ENCODE measurements around the gene ZNF584.
A peak's percentile ranks its signal among the peaks of the same experiment; 100 is the strongest.

Gene ZNF584

DNA sequence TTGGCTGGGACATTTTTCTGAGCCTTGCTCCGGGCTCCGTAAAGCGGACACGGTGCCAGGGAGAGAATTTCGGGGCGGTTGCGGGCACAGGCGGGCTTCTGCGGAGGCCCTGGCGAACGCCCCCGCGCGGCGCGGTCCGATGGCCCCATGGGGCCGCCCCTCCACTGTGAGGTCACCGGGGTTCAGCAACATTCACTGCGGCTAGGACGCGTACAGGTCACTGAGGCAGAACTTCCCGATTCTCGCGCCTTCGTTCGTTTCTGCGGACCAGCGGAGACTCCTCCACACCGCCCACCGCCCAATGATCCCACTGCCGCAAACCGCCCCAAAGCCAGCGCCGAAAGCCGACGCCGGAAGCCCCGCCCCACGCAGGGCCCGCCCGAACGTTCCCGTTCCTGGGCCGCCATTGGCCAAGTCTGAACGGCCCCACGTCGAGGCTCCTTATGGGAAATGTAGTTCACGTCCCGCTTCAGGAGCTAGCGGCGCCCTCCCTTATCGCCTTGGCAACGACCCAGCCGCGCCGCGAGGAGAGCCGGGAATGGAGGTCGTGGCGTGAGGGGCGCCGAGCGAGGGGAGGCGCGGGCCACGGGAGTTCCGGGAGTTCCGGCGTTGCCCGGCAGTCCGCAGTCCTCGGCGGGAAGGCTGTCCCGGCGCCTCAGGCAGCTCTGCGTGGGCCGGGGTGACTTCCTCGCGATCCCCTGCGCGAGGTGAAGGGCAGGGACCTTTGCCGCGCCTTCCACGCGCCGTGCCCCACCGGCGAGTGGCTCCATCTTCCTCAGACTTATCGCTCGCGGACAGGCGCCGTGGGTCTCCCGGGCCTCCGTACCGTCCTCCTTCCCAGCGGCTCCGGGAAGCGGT lies at the start of gene ZNF584:
Gene ZNF584, plus strand, starts transcription at position 498 of the 858 bp plus-strand sequence. CDS start 499 bp downstream, outside the sequence.
- CTCF ChIA-PET, result no interaction called here
- peak; percentile 91 for DNase-seq (ENCODE audit: extremely low spot score)
- POLR2A ChIA-PET, result interaction anchor here (0.5 to 2.6 kb wide), 17 partner anchors 9 to 136 kb away, joined by 3 to 17 read pairs (median 3); partner anchors contain the start of genes RPS5, TRIM28, ZBTB45 and ZNF324B
- TF ChIP-seq ZNF384 (IDR thresholded peaks at IDR 0.05) (no peak), LEF1 (IDR thresholded peaks at IDR 0.05; ENCODE audit: borderline replicate concordance) (no peak), ELF4 (IDR thresholded peaks at IDR 0.05) (peak; percentile 58), L3MBTL2 (conservative IDR thresholded peaks at IDR 0.05) (peak; percentile 1; the same call in 1 of the 2 replicates), SUZ12 (IDR thresholded peaks at IDR 0.05) (no peak), PKNOX1 (IDR thresholded peaks at IDR 0.05) (no peak), SP1 (IDR thresholded peaks at IDR 0.05) (no peak), CTBP1 (IDR thresholded peaks at IDR 0.05; ENCODE audit: borderline replicate concordance) (no peak), BHLHE40 (IDR thresholded peaks at IDR 0.05; ENCODE audit: borderline replicate concordance) (no peak), TARDBP (IDR thresholded peaks at IDR 0.05) (peak; percentile 84), HDGF (IDR thresholded peaks at IDR 0.05; ENCODE audit: borderline replicate concordance) (no peak; the same call in 1 of the 2 replicates)

DNA sequence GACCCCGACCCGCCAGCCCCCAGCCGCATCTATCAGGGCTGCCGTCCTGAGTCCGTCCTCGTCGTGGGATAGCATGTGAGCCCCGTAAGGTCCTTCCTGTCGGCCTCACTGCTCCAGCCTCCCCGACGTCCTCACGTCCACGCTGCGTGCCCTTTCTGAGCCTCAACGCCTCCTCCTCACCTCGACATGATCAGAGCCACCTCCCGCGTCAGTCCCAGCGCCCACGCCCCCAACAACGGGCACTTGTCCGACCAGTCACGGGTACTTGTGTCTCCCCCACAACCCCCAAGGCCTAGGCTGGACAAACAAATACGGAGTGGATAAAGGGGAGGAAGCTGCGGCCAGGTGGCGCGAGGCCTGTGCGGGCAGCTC lies 46.6 kb upstream of the ZNF584 start:
- ChIA-PET CTCF (no interaction called here), POLR2A (interaction anchor here (0.7 to 3.4 kb wide), 23 partner anchors 8 to 543 kb away, joined by 3 to 30 read pairs (median 8); partner anchors contain the start of genes CHMP2A, RPS5, TRIM28 and ZBTB45)
- DNase-seq (ENCODE audit: extremely low spot score), result peak; percentile 46
- TF ChIP-seq L3MBTL2 (conservative IDR thresholded peaks at IDR 0.05) (peak; percentile 84), FOXA1 (IDR thresholded peaks at IDR 0.05) (no peak)

DNA sequence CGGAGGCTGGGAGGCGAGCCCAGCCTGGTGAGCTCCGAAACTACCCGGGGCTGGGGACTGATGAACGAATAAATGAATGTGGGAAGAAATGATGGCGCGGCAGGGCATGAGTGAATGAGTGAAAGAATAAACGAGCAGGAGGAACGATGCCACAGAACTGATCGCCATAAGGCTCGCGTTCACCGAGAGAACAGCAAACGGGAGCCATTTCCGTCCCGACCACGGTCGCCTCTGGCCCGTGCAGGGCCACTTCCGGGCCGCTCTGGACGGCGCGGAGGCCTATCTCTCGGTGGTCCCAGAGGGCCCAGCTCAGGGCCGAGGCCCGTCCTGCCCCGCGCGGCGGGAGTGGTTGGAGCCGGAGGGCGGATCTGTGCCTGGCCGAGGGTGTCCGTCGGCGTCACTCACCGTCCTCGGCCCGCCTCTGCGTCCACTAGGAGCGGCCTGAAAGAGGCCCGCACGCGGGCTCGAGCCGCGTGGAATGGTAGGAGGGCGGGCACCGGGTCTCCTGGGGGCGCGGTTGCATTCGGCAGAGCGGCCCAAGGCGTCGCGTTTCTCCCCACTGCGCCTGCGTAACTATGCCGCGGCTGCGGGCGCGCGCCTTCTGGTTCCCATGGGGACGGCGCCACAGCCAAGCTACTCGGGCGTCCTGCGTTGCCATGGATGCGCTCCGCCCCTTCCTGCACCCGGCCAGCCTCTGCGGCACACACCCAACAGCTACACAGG lies 46.0 kb upstream of the ZNF584 start, which contains the start of gene ZNF497:
Gene ZNF497, minus strand, starts transcription at position 480 of the 723 bp plus-strand sequence. CDS start 5,116 bp downstream, outside the sequence.
- DNase-seq (ENCODE audit: extremely low spot score), result peak; percentile 99
- CTCF ChIA-PET, result interaction anchor here (1.1 kb wide), 1 partner anchor 34 kb away, joined by 3 read pairs; no protein-coding TSS in a partner anchor
- POLR2A ChIA-PET, result interaction anchor here (0.6 to 3.4 kb wide), 27 partner anchors 8 to 543 kb away, joined by 3 to 30 read pairs (median 5); partner anchors contain the start of genes CHMP2A, RPS5, TRIM28 and ZBTB45
- peak; percentile 75 for TF ChIP-seq PKNOX1 (IDR thresholded peaks at IDR 0.05)
- peak; percentile 78 for TF ChIP-seq ELF4 (IDR thresholded peaks at IDR 0.05)
- TF ChIP-seq FOXA1 (IDR thresholded peaks at IDR 0.05), result no peak
- no peak for TF ChIP-seq FOXM1 (IDR thresholded peaks at IDR 0.05; ENCODE audit: borderline replicate concordance)
- no peak for TF ChIP-seq TARDBP (IDR thresholded peaks at IDR 0.05)
- peak; percentile 58; the same call in 1 of the 2 replicates for TF ChIP-seq L3MBTL2 (conservative IDR thresholded peaks at IDR 0.05)
- no peak for TF ChIP-seq ARNT (IDR thresholded peaks at IDR 0.05)
- TF ChIP-seq ZNF384 (IDR thresholded peaks at IDR 0.05), result no peak
- no peak for TF ChIP-seq CTBP1 (IDR thresholded peaks at IDR 0.05; ENCODE audit: borderline replicate concordance)
- TF ChIP-seq NFRKB (IDR thresholded peaks at IDR 0.05), result no peak
- TF ChIP-seq HDGF (IDR thresholded peaks at IDR 0.05; ENCODE audit: borderline replicate concordance), result no peak
- TF ChIP-seq SUZ12 (IDR thresholded peaks at IDR 0.05), result no peak
- TF ChIP-seq FOXK2 (IDR thresholded peaks at IDR 0.05), result no peak
- TF ChIP-seq BHLHE40 (IDR thresholded peaks at IDR 0.05; ENCODE audit: borderline replicate concordance), result no peak
- no peak for TF ChIP-seq SP1 (IDR thresholded peaks at IDR 0.05)
- TF ChIP-seq LEF1 (IDR thresholded peaks at IDR 0.05; ENCODE audit: borderline replicate concordance), result no peak

DNA sequence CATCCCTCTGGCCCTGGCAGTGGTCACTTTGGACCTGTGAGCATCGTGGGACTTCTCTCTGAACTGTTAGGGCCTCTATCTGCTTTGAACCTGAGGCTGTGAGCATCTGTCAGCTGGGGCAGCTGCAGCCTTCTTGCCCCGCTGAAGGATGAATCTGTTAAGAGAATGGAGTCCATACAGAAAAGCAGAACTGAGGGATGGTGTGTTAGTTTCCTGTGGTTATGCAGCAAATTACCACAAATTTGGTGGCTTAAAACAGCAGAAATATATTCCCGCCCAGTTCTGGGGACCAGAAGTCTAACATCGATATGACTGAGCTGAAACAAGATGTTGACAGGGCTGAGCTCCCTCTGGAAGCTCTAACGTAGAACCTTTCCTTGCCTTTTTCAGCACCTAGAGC lies 44.3 kb upstream of the ZNF584 start:
- TF ChIP-seq HDGF (IDR thresholded peaks at IDR 0.05; ENCODE audit: borderline replicate concordance) (no peak), LEF1 (IDR thresholded peaks at IDR 0.05; ENCODE audit: borderline replicate concordance) (no peak), NFRKB (IDR thresholded peaks at IDR 0.05) (no peak), L3MBTL2 (conservative IDR thresholded peaks at IDR 0.05) (no peak), SUZ12 (IDR thresholded peaks at IDR 0.05) (no peak), TARDBP (IDR thresholded peaks at IDR 0.05) (no peak), CTBP1 (IDR thresholded peaks at IDR 0.05; ENCODE audit: borderline replicate concordance) (no peak), ELF4 (IDR thresholded peaks at IDR 0.05) (no peak), BHLHE40 (IDR thresholded peaks at IDR 0.05; ENCODE audit: borderline replicate concordance) (no peak), SP1 (IDR thresholded peaks at IDR 0.05) (no peak), FOXK2 (IDR thresholded peaks at IDR 0.05) (no peak), FOXM1 (IDR thresholded peaks at IDR 0.05; ENCODE audit: borderline replicate concordance) (no peak), FOXA1 (IDR thresholded peaks at IDR 0.05) (no peak), PKNOX1 (IDR thresholded peaks at IDR 0.05) (no peak), ARNT (IDR thresholded peaks at IDR 0.05) (no peak)

More for the DNA sequence above, 44.3 kb upstream of the ZNF584 start:
- no peak for DNase-seq (ENCODE audit: extremely low spot score)
- ChIA-PET POLR2A (interaction anchor here (0.8 to 3.4 kb wide), 7 partner anchors 16 to 155 kb away, joined by 3 to 29 read pairs (median 5); partner anchors contain the start of genes RPS5, ZBTB45, ZNF584 and ZNF8), CTCF (no interaction called here)

Measured in HEK293T (cell line).